Type B pancreatic cell (in vitro differentiated cells): ENCODE measurements around the gene NCSTN. TPM values are rescaled to one million over a fixed set of nuclear protein-coding genes. Genes with fewer than 3 reads are reported as not detected.
A peak's percentile ranks its signal among the peaks of the same experiment; 100 is the strongest.

ENCODE experiments used
- DNase-seq: peaks from one replicate; pipeline ENCODE4 v3.0.0; 2021; ENCODE audit warnings: mixed read lengths; ENCODE audit not compliant: unreplicated experiment; ENCODE audit errors: extremely low spot score
- H3K27ac Mint-ChIP-seq: 2 replicates; pipeline ENCODE4 v1.8.0; 2021; ENCODE audit warnings: mild to moderate bottlenecking, mixed read lengths
- H3K27me3 Mint-ChIP-seq: 2 replicates; pipeline ENCODE4 v1.8.0; 2021; ENCODE audit warnings: mixed read lengths
- H3K36me3 Mint-ChIP-seq: 2 replicates; pipeline ENCODE4 v1.8.0; 2021; ENCODE audit warnings: mixed read lengths
- H3K4me1 Mint-ChIP-seq: one replicate; pipeline ENCODE4 v1.8.0; 2021; ENCODE audit warnings: mixed read lengths; ENCODE audit not compliant: unreplicated experiment
- H3K4me3 Mint-ChIP-seq: 2 replicates; pipeline ENCODE4 v1.8.0; 2021; ENCODE audit warnings: mild to moderate bottlenecking, mixed read lengths
- H3K9me3 Mint-ChIP-seq: 2 replicates; pipeline ENCODE4 v1.8.0; 2021; ENCODE audit warnings: mixed read lengths
- total RNA-seq: library from RNA; stranded (reverse); gene quantifications from 2 replicates; pipeline ENCODE4 v1.2.1, GENCODE V29; 2021; ENCODE audit warnings: low replicate concordance
- TF ChIP-seq, protein P1 (sequence below): fragments of 200-600 bp; sonication (generic); conservative IDR thresholded peaks from 2 replicates; pipeline ENCODE4 v1.5.0; 2021; ENCODE audit warnings: antibody characterized with exemption, mild to moderate bottlenecking

NCSTN gene
- total RNA-seq, 1 donor from 2014 or later = 104 TPM

DNA sequence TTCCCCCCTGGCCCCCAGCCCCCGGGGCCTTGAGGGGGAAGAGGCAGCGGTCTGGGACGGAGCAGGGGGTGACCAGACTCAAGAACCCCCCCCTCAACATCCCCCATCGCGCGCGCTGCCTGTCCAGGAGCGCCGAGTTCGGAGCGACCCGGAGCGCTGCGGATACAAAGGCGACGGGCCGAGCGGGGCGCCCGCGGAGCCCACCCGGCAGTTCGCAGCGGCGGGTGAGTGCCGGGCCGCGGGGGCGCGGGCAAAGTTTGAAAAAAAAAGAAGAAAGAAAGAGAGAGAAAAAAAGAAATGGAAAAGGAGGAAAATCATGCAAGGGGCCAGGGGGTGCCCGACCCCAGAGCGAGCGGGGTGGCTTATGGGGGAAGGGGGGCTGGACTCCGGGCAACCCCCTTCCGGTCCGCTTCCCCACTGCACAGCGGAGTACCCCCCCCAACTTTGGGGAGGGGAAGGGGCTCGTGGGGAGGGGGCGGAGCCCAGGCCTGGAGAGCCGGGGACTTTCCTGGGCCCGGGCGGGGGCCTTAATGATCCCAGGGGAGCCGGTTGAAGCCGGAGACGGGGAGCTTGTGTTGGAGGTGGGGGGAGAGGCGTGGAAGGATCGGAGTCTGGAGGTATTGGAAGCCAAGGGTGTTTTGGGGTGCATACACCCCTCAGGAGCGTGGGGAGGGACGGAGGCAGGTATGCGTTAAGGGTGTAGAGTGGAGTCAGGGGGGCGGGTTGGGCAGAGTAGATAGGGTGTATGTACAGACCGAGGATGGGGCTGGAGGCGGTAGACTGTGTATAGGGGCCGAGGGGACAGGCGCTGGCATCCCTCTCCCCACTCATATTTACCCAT, 57.7 kb downstream of the NCSTN start:
- no peak for DNase-seq
- Mint-ChIP-seq H3K27me3 (peaks cover under 1% of the 10 kb centered on the region), H3K4me1 (peaks cover 54% of the 10 kb centered on the region), H3K36me3 (peaks cover 5% of the 10 kb centered on the region), H3K27ac (peak overlapping the region; percentile 58), H3K4me3 (peak overlapping the region; percentile 90), H3K9me3 (no peaks in the 10 kb centered on the region)
- TF ChIP-seq, protein P1, sequence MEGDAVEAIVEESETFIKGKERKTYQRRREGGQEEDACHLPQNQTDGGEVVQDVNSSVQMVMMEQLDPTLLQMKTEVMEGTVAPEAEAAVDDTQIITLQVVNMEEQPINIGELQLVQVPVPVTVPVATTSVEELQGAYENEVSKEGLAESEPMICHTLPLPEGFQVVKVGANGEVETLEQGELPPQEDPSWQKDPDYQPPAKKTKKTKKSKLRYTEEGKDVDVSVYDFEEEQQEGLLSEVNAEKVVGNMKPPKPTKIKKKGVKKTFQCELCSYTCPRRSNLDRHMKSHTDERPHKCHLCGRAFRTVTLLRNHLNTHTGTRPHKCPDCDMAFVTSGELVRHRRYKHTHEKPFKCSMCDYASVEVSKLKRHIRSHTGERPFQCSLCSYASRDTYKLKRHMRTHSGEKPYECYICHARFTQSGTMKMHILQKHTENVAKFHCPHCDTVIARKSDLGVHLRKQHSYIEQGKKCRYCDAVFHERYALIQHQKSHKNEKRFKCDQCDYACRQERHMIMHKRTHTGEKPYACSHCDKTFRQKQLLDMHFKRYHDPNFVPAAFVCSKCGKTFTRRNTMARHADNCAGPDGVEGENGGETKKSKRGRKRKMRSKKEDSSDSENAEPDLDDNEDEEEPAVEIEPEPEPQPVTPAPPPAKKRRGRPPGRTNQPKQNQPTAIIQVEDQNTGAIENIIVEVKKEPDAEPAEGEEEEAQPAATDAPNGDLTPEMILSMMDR = no peak

DNA sequence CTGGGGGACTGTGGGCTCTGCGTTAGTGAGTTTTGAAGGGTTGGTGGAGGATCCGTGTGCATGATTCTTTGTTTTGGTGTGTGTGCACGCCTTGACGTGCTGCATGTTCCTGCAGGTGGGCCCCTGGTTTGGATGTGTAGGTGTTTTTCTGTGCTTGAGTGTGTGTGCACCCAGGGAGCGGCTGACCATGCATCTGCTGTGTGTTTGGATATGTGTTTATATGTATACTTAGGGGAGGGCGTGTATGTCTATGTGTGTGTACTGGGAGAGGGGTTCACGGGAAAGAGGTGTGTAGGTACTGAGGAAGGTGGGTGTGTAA, 58.3 kb downstream of the NCSTN start:
- Mint-ChIP-seq H3K4me3 (peak overlapping the region; percentile 90), H3K27me3 (no peaks in the 10 kb centered on the region), H3K9me3 (no peaks in the 10 kb centered on the region), H3K36me3 (peaks cover 5% of the 10 kb centered on the region), H3K27ac (peak overlapping the region; percentile 58), H3K4me1 (peaks cover 59% of the 10 kb centered on the region)
- DNase-seq = no peak
- TF ChIP-seq, protein P1 = no peak

DNA sequence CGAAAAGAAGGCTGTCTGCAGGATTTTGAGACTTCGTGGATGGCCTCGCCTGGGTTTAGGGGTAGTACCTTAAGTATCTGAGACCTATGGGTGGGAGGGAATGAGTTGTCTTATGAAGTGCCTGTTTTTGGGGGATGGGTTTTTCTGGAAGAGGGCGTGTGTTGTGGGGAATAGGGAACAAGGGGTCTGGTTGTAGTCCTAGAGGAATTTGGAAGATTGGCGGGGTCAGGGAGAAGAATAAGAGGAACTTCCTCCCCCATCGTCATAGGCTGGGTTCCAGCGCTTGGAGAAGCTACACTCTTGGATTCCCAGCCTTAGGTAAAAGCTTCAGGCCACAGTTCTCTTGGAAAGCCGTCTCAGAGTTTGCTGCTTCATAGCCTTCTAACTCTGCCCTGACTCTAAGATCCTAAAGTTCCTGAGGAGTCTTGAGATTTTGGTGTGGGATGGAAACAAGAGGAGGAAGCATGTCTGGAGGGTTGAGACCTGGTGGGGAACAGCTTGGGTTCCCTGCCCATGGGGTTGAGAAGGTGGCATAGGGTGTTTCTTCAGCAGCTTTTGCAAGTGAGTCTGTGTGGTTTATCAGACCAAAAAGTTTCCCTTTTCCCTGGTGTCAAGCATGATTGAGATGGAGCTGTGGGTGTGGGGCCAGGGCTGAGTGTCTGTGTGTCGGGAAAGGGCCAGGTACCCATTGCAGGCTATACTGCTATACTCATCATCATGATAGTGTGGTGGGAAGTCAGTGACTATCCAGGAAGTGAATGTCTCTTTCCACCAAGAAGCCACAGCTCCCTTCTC, 59.0 kb downstream of the NCSTN start:
- TF ChIP-seq, protein P1 = no peak

DNA sequence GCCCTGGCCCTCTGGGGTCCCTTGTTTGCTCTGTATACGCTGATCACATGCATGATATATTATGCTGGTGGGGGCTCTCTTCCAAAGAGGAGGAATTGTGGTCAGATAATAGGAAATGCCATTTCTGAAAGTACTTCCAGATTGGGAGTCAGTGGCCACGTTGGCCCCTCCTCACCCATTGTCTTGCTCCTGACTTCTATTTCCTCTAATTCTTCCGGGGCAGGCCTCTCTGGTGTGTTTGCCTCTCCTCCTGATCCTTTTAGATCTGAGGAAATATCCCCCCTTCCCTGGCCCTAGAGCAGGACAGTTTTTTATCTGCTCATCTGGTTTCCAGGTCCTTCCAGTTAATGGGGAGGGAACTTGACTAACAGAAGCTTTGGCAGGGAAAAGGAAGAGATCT, 60.1 kb downstream of the NCSTN start:
- DNase-seq = no peak
- Mint-ChIP-seq H3K27ac (no peak overlapping the region), H3K27me3 (no peaks in the 10 kb centered on the region), H3K9me3 (no peaks in the 10 kb centered on the region), H3K4me3 (peak overlapping the region; percentile 90), H3K36me3 (peaks cover 5% of the 10 kb centered on the region), H3K4me1 (peaks cover 66% of the 10 kb centered on the region)
- TF ChIP-seq, protein P1 = no peak

More for the DNA sequence above, 59.0 kb downstream of the NCSTN start:
- peaks cover 5% of the 10 kb centered on the region for H3K36me3 Mint-ChIP-seq
- DNase-seq = no peak
- H3K4me3 Mint-ChIP-seq = peak overlapping the region; percentile 90
- H3K4me1 Mint-ChIP-seq = peaks cover 66% of the 10 kb centered on the region
- H3K27ac Mint-ChIP-seq = peak overlapping the region; percentile 58
- H3K27me3 Mint-ChIP-seq = no peaks in the 10 kb centered on the region
- H3K9me3 Mint-ChIP-seq = no peaks in the 10 kb centered on the region

DNA sequence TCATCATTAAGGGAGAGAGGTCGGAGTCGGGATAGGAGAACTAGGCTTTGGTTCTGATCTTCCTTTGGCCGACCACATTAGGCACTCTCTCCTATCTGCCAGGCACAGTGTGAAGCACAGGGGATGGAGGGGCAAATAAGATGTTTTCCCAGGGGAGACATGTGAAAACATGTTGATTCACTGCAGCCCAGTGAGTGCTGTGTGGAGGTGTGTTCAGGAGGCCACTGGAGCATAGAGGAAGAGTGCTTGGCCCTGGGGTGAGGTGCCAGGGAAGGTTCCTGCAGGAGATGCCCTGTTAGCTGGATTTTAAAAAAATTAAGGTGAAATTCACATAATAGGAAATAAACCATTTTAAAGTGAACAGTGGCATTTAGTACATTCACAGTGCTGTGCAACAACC, 60.9 kb downstream of the NCSTN start:
- DNase-seq = no peak
- Mint-ChIP-seq H3K9me3 (no peaks in the 10 kb centered on the region), H3K36me3 (peaks cover 5% of the 10 kb centered on the region), H3K27me3 (no peaks in the 10 kb centered on the region), H3K4me1 (peaks cover 67% of the 10 kb centered on the region), H3K27ac (no peak overlapping the region), H3K4me3 (peak overlapping the region; percentile 10)
- TF ChIP-seq, protein P1 = no peak
